Activated CD4-positive, CD25-positive, alpha-beta regulatory T cell treated with anti-CD3 and anti-CD28 coated beads, Interleukin-2, amount 50 U/mL, for 72 hours (primary cell): ENCODE results near the gene POLE2.

Experiments used
- DNase-seq: peaks from one replicate; pipeline ENCODE4 v3.0.0; 2021

POLE2 gene

DNA sequence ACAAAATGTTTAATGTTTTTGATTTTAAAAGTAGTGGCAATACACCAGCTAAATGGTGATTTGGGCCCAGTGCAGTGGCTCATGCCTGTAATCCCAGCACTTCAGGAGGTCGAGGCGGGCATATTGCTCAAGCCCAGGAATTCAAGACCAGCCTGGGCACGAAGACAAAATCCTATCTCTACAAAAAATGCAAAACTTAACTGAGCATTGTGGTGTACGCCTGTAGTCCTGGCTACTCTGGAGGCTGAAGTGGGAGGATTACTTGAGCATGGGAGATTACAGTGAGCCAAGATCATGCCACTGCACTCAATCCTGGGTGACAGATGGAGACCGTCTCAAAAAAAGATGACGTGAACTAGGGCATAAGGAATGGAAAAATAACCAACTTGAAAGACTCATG is 72.2 kb downstream of the POLE2 start:
- DNase-seq = no peak

DNA sequence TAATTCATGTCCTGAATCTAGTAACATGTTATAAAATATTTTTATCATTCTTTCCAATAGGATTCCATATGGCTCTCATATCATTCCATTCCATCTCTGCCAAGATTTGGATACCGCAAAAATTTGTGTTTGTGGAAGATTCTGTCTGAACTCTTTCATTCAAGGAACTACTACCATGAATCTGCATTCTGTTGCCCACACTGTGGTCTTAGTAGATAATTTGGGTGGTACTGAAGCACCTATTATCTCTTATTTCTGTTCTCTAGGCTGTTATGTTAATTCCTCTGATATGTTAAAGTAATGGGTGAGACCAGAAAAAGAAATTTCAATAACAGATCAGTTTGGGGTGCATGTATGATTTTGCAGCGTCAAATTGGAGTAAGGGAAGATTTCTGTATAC is 73.8 kb downstream of the POLE2 start:
- DNase-seq = no peak

DNA sequence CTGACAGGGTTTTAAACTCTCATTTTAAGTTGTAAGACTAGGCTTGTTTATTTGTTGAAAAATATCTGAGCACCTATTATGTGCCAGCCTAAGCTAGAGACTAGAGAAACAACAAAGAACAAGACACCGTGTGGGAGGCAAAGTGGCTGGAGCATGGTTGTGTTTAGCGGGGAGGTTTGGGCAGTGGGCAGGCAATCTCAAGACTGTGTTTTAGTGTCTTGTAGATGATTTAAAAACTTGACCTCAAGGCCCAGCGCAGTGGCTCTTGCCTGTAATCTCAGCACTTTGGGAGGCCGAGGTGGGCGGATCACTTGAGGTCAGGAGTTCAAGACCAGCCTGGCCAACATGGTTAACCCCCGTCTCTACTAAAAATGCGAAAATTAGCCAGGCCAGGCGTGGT is 75.3 kb downstream of the POLE2 start:
- no peak for DNase-seq

DNA sequence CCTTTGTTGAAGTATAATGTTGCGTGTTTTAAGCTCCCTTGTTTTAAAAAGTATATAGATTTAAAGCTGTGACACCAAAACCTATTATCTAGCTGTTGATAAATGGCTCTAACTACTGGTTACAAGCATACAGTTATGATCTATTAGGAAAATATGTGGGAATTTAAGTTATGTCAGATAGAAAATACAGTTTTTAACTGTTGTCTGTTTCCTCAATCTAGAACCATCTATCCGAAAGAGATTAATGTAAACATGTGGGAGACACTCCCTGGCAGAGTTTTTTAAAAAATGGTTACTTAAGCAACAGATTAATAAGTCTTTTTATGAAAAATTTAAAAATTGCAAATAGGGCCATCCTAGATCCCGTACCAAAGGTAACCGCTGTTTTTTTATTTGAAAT is 75.8 kb downstream of the POLE2 start:
- no peak for DNase-seq

DNA sequence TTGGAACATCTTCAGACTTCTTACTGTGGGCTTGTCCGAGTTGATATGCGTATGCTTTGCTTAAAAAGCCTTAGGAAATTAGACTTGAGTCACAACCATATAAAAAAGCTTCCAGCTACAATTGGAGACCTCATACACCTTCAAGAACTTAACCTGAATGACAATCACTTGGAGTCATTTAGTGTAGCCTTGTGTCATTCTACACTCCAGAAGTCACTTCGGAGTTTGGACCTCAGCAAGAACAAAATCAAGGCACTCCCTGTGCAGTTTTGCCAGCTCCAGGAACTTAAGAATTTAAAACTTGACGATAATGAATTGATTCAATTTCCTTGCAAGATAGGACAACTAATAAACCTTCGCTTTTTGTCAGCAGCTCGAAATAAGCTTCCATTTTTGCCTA is 80.4 kb downstream of the POLE2 start:
- DNase-seq = no peak

DNA sequence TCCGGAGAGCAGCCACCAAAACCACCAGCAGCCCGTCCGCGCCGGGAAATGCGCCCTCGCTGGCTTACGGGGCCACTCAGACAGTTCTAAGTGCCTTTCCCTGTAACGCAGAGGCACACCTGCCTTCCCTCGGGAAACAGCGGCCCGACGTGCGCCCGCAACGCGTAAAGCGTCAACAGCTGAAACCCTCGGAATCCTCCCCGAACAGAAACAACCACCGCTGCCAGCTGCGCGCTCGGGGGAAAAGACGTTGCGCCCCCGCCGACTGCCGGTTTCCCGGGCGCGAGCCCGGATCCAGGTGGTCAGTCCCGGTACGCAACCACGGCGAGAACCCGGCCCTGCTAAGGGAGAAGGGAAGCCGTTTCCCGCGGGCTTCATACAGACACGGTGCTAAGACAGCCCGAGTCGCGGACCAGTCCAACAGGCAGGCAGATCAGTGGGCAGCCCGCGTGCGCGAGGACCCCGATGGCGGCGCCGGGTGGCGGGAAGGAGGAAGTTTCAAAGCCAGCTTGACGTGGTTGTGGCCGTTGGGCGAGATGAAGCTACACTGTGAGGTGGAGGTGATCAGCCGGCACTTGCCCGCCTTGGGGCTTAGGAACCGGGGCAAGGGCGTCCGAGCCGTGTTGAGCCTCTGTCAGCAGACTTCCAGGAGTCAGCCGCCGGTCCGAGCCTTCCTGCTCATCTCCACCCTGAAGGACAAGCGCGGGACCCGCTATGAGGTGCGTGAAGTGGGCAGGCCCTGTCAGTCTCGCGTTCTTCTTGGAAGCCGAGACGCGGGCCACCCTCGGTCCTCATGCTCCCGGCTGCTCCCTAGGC is 89.3 kb downstream of the POLE2 start, which contains the start of gene LRR1:
TSS of gene LRR1 (plus strand) at position 456 of the 816 bp plus-strand sequence. CDS start at position 537, 81 bp downstream.
- DNase-seq = peak; percentile 89

DNA sequence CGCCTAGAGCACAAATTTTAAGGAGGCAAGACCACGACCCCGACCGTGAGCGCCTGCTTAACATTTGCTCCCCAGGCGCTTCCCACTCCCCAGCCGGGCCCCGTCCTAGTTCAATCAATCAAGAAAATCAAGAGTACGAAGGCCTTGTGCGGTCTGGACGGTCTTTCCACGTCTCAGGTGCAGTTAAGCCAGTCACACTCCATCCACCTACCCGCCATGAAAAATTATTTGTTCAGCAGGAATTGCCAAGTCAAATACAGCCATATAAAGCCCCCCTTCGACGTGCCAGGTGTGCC is 89.9 kb downstream of the POLE2 start:
- no peak for DNase-seq

DNA sequence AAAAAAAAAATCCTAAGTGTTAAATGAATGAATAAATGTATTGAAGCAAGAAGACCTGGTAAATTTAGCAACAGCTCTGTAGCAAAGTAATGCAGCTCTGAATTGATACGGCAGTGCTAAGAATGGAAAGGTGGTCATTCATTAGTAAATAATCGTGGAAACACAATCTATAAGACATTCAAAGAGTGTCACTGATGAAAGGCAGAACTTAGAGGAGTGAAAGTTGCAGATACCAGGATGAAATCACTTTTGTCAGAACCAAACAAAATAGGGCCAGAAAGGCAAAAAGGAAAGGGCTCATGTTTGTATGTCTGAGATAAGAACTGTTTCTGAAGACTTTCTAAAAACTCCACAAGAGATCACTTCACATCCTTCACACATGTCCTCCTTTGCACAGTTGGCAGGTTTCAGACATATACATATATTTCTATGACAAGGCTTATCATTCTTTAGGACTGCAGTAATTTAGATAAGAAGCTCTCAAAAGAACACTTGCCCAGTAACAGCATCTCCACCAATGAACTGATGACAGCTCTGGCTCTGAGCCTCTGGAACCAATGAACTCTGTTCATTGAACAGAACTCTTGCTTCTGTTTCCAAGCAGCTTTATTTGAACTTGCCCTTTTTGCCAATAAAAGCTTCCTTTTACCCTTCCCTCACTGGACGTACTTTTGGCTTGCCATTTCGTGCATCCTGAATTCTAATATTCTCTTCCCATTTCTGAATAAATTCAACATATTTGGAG is 93.5 kb downstream of the POLE2 start:
- DNase-seq = no peak
